Smooth muscle cell (in vitro differentiated cells): Measurements from ENCODE around the gene RASAL1. TPM values are rescaled to one million over a fixed set of nuclear protein-coding genes. Genes with fewer than 3 reads are reported as not detected.

Source experiments
- DNase-seq: peaks from one replicate; lab custom pipeline; 2025; ENCODE audit not compliant: unreplicated experiment; lab: John Stamatoyannopoulos, UW
- H2AFZ ChIP-seq: fragments of 200-600 bp; sonication (generic); 2 replicates; pipeline ENCODE4 v1.6.0; 2016; ENCODE audit warnings: antibody characterized with exemption, low read depth, mild to moderate bottlenecking
- H3F3A ChIP-seq: fragments of 200-600 bp; sonication (generic); 2 replicates; pipeline ENCODE4 v1.6.0; 2017; ENCODE audit warnings: antibody characterized with exemption, low read depth
- H3K27ac ChIP-seq: fragments of 200-600 bp; sonication (generic); 2 replicates; pipeline ENCODE4 v1.5.1; 2016; ENCODE audit warnings: low read depth, mild to moderate bottlenecking
- H3K27me3 ChIP-seq: fragments of 200-600 bp; sonication (generic); 2 replicates; pipeline ENCODE4 v1.6.1; 2016; ENCODE audit warnings: low read depth, mild to moderate bottlenecking
- H3K36me3 ChIP-seq: fragments of 200-600 bp; sonication (generic); 2 replicates; pipeline ENCODE4 v1.5.1; 2016; ENCODE audit warnings: low read depth
- H3K4me1 ChIP-seq: fragments of 200-600 bp; sonication (generic); 2 replicates; pipeline ENCODE4 v1.5.1; 2016; ENCODE audit warnings: low read depth
- H3K4me2 ChIP-seq: fragments of 200-600 bp; sonication (generic); 2 replicates; pipeline ENCODE4 v1.6.0; 2016; ENCODE audit warnings: mild to moderate bottlenecking
- H3K4me3 ChIP-seq: fragments of 200-600 bp; sonication (generic); 2 replicates; pipeline ENCODE4 v1.5.1; 2016; ENCODE audit warnings: mild to moderate bottlenecking
- H3K79me2 ChIP-seq: fragments of 200-600 bp; sonication (generic); 2 replicates; pipeline ENCODE4 v1.6.0; 2016; ENCODE audit warnings: low read depth, mild to moderate bottlenecking
- H3K9ac ChIP-seq: fragments of 200-600 bp; sonication (generic); 2 replicates; pipeline ENCODE4 v1.6.0; 2016; ENCODE audit warnings: low read depth
- H3K9me3 ChIP-seq: fragments of 200-600 bp; sonication (generic); replicated peaks from 2 replicates; pipeline ENCODE4 v1.5.1; 2016; ENCODE audit warnings: low read depth
- H4K20me1 ChIP-seq: fragments of 200-600 bp; sonication (generic); 2 replicates; pipeline ENCODE4 v1.6.0; 2016; ENCODE audit warnings: low read depth
- WGBS: methylation state at CpG from one replicate; pipeline ENCODE4 v1.1.7; 2016; ENCODE audit warnings: low lambda C conversion rate; 5-methylcytosine and 5-hydroxymethylcytosine counted together
- polyA plus RNA-seq: library from polyadenylated mRNA; unstranded; fragments of >200 nt; fragmentation: Nextera tagmentation; extraction: Ambion mirVana; gene quantifications from 2 replicates; pipeline ENCODE4 v1.2.1, GENCODE V29; 2016
- total RNA-seq: library from RNA; depleted of rRNA; stranded (reverse); fragments of >200 nt; gene quantifications from 2 replicates; pipeline ENCODE4 v1.2.3, GENCODE V29; 2014
- TF ChIP-seq, protein P1 (sequence below): fragments of 200-600 bp; sonication (generic); IDR thresholded peaks from 2 replicates; pipeline ENCODE4 v1.5.1; 2017; ENCODE audit warnings: borderline replicate concordance, mild to moderate bottlenecking, antibody characterized with exemption; ENCODE audit not compliant: insufficient read depth, poor library complexity, severe bottlenecking

Gene RASAL1
- total and polyA plus RNA-seq, 2 experiments from 2014 or later, result not detected

DNA sequence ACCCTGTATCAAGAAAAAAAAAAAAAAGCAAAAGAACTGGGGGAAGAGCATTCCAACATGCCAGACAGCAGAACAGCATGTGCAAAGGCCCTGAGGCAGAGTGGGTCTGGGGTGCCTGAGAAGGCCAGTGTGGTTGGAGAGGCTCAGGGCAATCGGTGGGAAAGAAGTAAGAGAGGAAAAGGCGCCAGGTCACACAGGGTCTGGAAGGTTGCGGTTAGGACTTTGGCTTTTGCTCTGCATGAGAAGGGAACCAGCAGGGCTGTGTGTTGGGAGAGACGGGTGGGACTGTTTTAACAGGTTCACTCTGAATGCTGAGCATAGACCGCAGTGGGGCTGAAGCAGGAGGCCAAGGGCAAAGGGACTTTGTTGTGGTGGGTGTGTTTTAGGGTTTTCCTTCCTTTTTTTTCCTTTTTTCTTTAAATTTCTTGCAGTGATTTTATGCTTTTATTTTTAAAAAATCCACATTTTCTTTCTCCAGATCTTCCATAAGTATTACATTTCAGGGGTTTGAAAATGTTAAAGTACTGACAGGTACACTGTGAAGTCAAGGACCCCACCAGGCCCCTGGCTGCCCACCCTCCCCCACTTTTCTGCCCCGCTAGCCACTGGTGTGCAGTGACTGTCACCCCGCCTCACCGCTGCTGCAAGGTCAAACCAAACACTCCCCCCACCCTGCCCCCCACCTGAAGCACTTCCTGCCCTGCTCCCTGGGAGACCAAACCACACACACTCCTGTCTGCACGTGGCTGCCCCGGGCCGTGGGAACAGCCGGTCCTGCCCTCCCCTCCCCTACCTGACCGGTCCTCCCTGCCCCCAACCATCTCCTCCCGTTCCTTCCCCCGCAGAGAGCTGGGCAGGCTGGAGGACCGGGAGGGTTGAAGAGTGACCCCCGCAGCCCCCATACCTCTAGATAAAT, 49.1 kb downstream of the RASAL1 start:
- Histone ChIP-seq H3K36me3 (no peaks in the 10 kb centered on the region), H2AFZ (no peak overlapping the region), H3K4me3 (no peak overlapping the region), H4K20me1 (no peaks in the 10 kb centered on the region), H3K27ac (no peak overlapping the region), H3K4me2 (no peak overlapping the region), H3F3A (no peaks in the 10 kb centered on the region), H3K9ac (no peak overlapping the region), H3K27me3 (peaks cover 11% of the 10 kb centered on the region), H3K9me3 (no peaks in the 10 kb centered on the region), H3K79me2 (no peaks in the 10 kb centered on the region), H3K4me1 (no peaks in the 10 kb centered on the region)
- DNase-seq, result no peak
- WGBS, result 40% methylated on average over 17 of the region's 17 CpGs
- TF ChIP-seq, protein P1, sequence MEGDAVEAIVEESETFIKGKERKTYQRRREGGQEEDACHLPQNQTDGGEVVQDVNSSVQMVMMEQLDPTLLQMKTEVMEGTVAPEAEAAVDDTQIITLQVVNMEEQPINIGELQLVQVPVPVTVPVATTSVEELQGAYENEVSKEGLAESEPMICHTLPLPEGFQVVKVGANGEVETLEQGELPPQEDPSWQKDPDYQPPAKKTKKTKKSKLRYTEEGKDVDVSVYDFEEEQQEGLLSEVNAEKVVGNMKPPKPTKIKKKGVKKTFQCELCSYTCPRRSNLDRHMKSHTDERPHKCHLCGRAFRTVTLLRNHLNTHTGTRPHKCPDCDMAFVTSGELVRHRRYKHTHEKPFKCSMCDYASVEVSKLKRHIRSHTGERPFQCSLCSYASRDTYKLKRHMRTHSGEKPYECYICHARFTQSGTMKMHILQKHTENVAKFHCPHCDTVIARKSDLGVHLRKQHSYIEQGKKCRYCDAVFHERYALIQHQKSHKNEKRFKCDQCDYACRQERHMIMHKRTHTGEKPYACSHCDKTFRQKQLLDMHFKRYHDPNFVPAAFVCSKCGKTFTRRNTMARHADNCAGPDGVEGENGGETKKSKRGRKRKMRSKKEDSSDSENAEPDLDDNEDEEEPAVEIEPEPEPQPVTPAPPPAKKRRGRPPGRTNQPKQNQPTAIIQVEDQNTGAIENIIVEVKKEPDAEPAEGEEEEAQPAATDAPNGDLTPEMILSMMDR, result no peak

DNA sequence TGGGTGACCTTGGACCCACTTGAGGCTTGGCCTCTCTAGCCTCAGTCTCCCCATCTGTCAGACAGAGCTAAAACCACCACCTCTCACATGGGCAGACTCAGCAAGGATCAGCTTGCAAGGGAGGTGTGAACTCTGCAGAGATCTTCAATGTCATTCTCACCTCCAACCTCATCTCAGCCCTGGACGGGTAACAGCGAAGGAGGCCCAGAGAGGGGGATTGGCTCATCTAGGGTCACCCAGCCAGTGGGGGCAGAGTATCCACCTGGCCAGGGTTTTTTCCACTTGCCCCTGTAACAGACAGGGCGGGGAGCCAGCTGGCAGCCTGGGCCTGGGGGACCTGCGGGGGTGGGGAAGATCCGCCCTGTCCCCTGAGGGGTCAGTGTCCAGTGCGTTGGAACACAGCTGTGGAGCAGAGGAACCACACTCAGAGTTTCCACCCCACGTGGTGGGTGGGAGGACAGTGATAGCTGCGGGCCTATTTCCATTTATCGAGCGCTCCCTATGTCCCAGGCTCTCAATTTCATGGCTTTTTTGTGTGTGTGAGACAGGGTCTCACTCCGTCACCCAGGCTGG, 51.6 kb downstream of the RASAL1 start:
- no peaks in the 10 kb centered on the region for H3K36me3 ChIP-seq
- H3K27me3 ChIP-seq, result peaks cover 16% of the 10 kb centered on the region
- no peak for DNase-seq
- H3K9me3 ChIP-seq, result no peaks in the 10 kb centered on the region
- no peaks in the 10 kb centered on the region for H4K20me1 ChIP-seq
- no peaks in the 10 kb centered on the region for H3K79me2 ChIP-seq
- H3K4me1 ChIP-seq, result no peaks in the 10 kb centered on the region
- no peak overlapping the region for H2AFZ ChIP-seq
- H3K27ac ChIP-seq, result no peak overlapping the region
- H3K4me2 ChIP-seq, result no peak overlapping the region
- no peaks in the 10 kb centered on the region for H3F3A ChIP-seq
- H3K4me3 ChIP-seq, result no peak overlapping the region
- WGBS, result 87% methylated on average over 9 of the region's 11 CpGs
- H3K9ac ChIP-seq, result no peak overlapping the region
- TF ChIP-seq, protein P1, result no peak

DNA sequence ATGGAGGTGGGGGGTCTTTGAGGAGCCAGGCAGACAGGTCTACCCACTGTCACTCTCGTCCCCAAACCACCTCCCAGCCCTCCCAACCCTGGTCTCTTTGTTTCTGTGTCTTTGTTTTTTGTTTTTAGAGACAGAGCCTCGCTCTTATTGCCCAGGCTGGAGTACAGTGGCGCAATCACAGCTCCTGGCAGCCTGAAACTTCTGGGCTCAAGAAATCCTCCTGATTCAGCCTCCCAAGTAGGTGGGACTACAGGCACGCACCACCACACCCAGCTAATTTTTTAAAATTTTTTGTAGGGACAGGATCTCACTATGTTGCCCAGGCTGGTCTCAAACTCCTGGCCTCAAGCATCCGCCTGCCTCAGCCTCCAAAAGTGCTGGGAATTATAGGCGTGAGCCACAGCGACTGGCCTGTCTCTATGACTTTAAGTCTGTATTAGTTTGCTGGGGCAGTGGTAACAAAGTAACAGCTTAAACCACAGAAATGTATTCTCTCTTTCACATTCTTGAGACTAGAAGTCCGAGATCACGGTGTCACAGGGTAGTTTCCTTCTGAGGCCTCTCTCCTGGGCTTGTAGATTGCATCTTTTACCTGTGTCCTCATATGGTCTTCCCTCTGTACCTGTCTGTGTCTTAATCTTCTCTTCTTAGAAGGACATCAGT, 52.9 kb downstream of the RASAL1 start:
- H3K27me3 ChIP-seq, result peaks cover 27% of the 10 kb centered on the region
- H3F3A ChIP-seq, result no peaks in the 10 kb centered on the region
- no peak overlapping the region for H3K4me2 ChIP-seq
- H3K27ac ChIP-seq, result no peak overlapping the region
- no peaks in the 10 kb centered on the region for H3K4me1 ChIP-seq
- H4K20me1 ChIP-seq, result no peaks in the 10 kb centered on the region
- H3K9me3 ChIP-seq, result no peaks in the 10 kb centered on the region
- TF ChIP-seq, protein P1, result no peak
- H3K4me3 ChIP-seq, result no peak overlapping the region
- no peak overlapping the region for H3K9ac ChIP-seq
- H3K36me3 ChIP-seq, result no peaks in the 10 kb centered on the region
- no peaks in the 10 kb centered on the region for H3K79me2 ChIP-seq
- H2AFZ ChIP-seq, result no peak overlapping the region
- 95% methylated on average over 9 of the region's 9 CpGs for WGBS
- no peak for DNase-seq
